Measurements from ENCODE around the gene CHMP4B.

CHMP4B gene

DNA sequence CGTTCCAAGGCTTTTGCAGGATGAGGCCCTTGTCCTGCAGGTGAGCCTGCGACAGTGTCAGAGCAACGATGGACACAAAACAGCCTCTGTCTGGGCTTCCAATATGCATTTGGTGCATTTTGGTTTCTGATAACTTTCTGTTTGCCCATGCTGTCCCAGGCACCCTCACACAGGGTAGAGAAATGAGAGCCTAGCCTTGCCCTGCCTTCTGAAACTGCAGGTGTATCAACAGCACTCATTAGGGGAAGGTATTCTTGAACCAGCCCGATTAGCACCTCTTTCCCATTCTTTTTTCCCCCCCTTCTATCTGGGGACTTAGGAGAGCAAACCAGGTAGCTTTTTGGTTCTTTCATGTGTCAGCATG lies 30.3 kb downstream of the CHMP4B start:
- DNase-seq: no peak

- DNase-seq: no peak
Measured at GRCh38 chr20:33842346-33842745, 31.2 kb downstream of the CHMP4B start.

- DNase-seq: no peak
Measured at GRCh38 chr20:33843050-33843449, 31.9 kb downstream of the CHMP4B start.

GRCh38 chr20:33843854-33844253 lies 32.7 kb downstream of the CHMP4B start:
- no peak for DNase-seq

DNA sequence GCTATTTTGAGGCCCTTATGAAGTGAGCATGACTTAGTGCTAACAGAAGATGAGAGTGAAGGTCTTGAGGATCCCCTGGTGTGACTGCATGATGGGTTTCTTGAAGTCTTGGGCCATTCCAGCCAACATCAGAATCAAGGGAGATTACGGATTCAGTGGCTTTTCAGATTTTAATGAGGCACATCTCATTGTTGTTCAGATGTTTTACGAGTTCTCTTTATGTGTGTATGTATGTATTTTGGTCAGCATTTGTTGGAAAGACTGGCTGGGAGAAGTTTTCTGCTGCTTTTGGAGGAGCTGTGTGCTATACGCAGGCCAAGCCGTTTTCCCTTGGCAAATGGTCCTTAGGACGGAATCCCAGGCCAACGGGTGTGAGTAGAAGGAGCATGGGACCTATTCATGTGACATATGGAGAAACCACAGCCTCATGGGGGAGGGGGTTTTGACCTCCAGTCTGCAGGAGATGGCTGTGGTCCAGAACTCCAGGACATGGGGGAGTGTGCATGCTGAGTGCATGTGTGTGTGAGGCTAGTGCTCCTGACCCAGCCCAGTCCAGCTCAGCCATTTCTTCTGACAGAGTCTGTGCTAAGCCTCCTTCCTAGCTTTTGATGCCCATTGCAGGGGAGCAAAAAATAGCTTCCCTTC lies 35.3 kb downstream of the CHMP4B start:
- no peak for DNase-seq

DNA sequence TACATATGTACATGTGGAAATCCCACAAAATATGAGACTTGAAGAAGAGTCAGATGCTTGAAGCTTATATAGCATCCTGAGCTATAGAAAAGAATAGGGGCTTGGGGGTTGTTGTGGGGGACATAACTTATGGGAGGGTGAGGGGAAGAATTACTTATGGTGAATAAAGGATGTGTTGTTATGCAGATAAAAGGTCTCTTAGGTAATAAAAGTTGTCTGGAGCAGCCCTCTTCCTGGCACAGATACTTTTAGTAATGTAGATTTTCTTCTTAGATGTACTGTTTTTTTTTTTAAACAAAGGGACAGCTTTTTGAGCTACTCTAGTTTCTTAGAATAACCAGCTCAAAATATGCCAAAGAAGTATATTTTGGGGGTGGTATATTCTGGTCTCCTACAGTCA lies 35.9 kb downstream of the CHMP4B start:
- DNase-seq: no peak

DNA sequence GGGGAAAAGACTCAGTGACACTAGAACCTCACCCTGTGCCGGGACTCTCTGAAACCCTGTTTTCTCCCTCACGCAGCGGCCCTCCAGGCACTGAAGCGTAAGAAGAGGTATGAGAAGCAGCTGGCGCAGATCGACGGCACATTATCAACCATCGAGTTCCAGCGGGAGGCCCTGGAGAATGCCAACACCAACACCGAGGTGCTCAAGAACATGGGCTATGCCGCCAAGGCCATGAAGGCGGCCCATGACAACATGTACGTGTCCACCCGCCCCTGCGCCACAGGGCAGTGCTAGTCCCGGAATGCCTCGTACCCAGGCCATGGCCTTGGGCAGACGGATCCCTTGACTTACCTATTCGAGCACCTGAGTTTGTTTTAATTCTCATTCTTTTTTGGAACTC lies 37.2 kb downstream of the CHMP4B start:
- DNase-seq: no peak

GRCh38 chr20:33850159-33850558 lies 39.0 kb downstream of the CHMP4B start:
- DNase-seq: no peak

DNA sequence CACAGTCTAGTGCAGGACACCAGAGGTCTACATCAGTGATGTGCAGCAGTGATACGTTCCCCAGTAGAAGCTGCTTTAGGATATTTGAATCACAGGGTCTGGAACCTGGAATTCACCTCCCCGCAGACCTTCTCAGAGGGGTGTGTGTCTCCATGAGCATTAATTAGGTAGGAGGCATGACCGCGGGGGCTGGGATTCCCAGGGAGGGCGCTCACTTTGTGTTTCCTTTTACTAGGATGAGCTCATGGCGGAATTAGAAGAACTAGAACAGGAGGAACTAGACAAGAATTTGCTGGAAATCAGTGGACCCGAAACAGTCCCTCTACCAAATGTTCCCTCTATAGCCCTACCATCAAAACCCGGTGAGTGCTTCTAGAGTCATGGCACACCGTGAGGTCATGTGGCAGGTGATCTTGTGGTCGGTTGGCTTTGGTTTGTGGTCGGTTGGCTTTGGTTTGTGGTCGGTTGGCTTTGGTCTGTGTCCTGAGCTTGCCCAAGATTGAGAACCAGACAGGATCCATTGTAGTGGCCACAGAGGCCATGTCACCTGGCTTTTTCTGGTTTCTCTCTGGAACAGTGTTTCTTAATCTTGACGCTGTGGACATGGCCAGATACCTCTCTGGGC lies 40.8 kb downstream of the CHMP4B start:
- no peak for DNase-seq

GRCh38 chr20:33852626-33853506 lies 41.7 kb downstream of the CHMP4B start:
- no peak for DNase-seq

GRCh38 chr20:33853507-33853813 lies 42.3 kb downstream of the CHMP4B start:
- DNase-seq: no peak

DNA sequence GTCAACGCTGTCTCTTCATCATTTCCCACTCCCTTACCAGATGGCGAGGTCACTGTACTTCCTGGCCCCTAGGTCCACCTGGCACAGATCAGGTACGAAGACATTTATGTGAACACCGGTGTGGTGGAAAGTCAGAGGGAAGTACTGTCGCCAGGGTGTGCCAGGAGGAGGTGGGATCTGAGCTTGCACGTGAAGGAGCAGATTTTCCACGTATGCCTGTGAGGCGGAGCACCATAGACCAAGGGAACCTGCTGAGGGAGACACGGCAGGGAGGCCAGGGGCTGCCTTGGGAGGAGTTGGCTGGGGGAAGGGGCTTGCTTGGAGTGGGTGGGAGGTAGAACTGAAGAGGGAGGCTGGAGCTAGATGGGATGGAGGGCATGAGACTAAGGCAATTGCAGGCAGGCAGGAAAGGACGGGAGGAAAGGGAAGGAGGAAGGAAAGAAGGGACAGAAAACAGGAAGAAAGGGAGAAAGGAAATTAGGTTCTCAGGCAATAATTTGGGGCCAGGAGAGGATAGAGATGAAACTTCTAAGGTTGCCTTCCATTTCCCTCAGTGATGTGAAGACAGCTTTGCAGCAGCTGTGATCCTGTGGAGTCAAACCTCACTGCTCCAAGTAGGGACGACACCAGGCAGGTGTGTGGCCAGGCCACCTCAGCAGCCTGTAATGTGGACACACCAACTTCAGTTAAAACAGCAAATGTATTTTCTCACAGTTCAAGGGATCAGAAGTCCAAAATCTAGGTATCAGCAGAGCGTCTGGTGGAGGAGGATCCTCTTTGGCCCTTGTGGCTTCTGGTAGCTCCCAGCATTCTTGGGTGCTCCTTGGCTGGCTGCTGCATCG lies 46.8 kb downstream of the CHMP4B start:
- no peak for DNase-seq

- no peak for DNase-seq
Measured at GRCh38 chr20:33858666-33859065, 47.5 kb downstream of the CHMP4B start.

GRCh38 chr20:33859157-33859695 lies 48.1 kb downstream of the CHMP4B start:
- DNase-seq: no peak

DNA sequence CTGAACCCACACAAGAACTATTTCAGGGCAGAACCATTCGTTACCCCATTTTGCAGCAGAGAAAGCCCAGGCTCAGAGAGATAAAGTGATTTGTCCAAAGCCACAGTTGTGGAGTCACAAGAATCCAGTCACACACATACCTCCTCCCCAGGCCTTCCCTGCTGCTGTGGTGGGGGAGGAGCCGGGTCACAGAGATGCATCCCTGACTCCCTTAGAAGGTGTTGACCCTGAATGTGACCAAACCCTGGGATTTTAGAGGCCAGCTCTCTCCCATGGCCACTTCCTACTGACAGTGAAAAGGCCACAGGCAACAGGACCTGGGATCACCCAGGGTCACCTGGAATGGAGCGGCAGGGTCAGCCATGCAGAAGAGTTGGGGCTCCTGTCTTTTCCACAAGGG lies 48.6 kb downstream of the CHMP4B start:
- DNase-seq: no peak

GRCh38 chr20:33861458-33861857 lies 50.3 kb downstream of the CHMP4B start:
- no peak for DNase-seq

- DNase-seq: peak; percentile 23
Measured at GRCh38 chr20:33862709-33863403, 51.7 kb downstream of the CHMP4B start.

DNA sequence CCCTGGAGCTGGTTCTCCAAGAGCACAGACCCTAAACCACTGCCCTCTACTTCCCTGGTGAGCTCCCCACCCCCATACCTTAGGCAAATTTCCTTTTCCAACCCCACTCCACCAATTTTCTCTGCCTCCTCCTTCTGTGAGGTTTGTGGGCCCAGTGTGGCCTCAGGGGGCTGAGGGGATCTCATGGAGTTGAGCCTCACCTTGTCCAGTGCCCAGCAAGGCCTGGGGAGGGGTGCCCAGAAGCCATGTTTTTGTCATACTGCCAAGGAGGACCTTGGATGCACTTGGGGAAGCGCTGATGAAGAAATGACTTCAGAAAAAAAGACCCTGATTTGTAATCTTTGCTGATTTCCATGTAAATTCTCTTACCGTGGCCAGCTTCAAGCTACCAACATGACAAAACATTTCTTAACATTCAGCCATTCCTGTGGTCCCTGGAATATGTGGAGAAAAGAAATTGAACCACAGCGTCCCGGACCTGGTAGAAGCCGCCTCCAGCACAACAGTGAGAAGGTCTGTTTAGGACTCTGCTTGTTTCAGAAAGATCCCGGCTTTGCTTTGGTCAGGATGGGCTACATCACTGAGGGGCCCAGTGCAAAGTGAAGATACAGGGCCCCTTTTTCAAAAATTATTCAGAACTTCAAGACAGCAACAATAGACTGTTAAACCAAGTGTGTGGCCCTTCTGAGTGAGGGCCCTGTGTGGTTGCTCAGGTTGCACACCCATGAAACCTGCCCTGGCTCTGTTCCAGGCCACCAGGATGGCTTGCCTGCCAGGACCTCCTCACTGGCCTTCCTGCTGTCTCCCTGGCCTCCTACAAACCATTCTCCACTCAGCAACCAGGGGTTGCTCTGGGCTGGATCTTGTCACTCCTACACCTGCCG lies 52.5 kb downstream of the CHMP4B start:
- no peak for DNase-seq

DNA sequence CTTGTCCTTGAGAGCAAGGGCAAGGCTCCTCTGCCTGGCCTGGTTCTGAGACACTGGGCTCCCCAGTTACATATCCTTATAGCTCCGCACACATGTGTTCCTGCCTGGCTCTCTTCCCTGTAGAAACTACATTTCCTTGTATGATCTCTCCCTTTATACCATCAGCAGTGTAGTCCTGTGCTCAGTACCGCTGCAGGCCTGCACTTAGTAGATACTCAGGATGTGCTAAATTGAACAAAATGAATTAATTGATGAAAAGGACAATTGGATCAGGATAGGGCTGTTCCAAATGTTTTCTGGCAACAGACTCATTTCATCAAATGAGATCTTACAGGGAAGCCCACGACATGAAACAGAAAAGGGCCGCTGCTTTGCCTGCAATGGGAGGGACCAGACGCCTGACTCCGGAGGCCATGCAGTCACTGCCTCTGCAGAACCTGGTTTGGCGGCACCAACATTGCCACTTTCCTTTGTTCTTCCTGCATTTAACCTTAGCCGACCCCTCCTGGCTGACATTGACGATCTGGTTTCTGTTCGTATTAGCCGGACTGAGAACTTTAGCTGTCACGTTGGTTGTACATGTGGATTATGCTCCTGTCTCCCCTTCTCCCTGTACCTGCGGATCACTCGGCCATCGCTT lies 53.3 kb downstream of the CHMP4B start:
- no peak for DNase-seq

DNA sequence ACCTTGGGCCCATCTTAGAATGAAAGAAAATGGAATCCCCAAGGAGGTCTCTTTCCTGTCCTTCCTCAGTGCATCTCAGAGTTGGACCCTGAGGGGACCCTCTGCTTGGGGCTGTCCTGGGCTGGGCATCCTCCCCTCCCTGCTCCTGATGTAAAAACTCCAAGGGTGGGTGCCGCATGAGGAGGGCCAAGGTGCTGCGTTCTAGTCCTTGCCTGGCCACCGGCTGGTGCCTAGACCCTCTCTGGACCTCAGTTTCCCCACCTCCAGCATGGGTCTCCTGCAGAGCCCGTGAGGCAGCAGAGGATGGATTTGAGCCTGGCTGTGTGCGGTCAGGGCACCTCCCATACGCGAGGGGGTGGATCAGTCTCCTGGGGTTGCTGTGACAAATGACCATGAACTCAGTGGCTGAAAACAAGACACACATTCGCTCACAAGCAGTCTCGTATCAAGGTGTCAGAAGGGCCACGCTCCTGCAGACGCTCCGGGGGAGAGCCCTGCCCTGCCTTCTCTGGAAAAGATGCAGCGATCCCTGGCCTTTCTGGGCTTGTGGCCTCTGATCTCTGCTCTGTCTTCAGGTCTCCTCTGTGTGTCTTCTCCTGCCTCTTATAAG lies 54.7 kb downstream of the CHMP4B start:
- DNase-seq: no peak

All from NCI-H2107 (cell line).